ENCODE measurements around the gene HNF1B.
"Not testable (repeated sequence)": the region's sequence is repeated elsewhere in the genome, so short reads cannot be mapped to it uniquely, and the experiment has no call there.

Gene HNF1B

GRCh38 chr17:37693328-37693727 lies 51.5 kb downstream of the HNF1B start:
- H3K9me3 ChIP-seq (ENCODE audit: severe bottlenecking), result no peaks in the 10 kb centered on the region
- H3K4me1 ChIP-seq (ENCODE audit: insufficient read depth, poor library complexity, severe bottlenecking), result peaks cover 16% of the 10 kb centered on the region
- H3K4me3 ChIP-seq (ENCODE audit: severe bottlenecking), result no peak overlapping the region
- DNase-seq (ENCODE audit: low spot score), result no peak
- no peaks in the 10 kb centered on the region for H3K27me3 ChIP-seq (ENCODE audit: insufficient read depth, poor library complexity, severe bottlenecking)
- no peak for ATAC-seq (ENCODE audit: low read depth)
- no peak overlapping the region for H3K27ac ChIP-seq (ENCODE audit: poor library complexity, severe bottlenecking)
- H3K36me3 ChIP-seq (ENCODE audit: low read depth), result no peaks in the 10 kb centered on the region
- TF ChIP-seq CTCF (IDR thresholded peaks at IDR 0.05; ENCODE audit: poor library complexity, severe bottlenecking), result no peak

GRCh38 chr17:37691807-37692206 lies 53.1 kb downstream of the HNF1B start:
- H3K36me3 ChIP-seq (ENCODE audit: low read depth), result no peaks in the 10 kb centered on the region
- no peak for DNase-seq (ENCODE audit: low spot score)
- H3K4me1 ChIP-seq (ENCODE audit: insufficient read depth, poor library complexity, severe bottlenecking), result peaks cover 7% of the 10 kb centered on the region
- H3K27me3 ChIP-seq (ENCODE audit: insufficient read depth, poor library complexity, severe bottlenecking), result no peaks in the 10 kb centered on the region
- TF ChIP-seq CTCF (IDR thresholded peaks at IDR 0.05; ENCODE audit: poor library complexity, severe bottlenecking), result no peak
- H3K9me3 ChIP-seq (ENCODE audit: severe bottlenecking), result no peaks in the 10 kb centered on the region
- ATAC-seq (ENCODE audit: low read depth), result peak; percentile 59; the same call in 2 of the 3 replicates
- H3K4me3 ChIP-seq (ENCODE audit: severe bottlenecking), result no peak overlapping the region
- H3K27ac ChIP-seq (ENCODE audit: poor library complexity, severe bottlenecking), result no peak overlapping the region

- Histone ChIP-seq H3K4me1 (ENCODE audit: insufficient read depth, poor library complexity, severe bottlenecking) (peaks cover 7% of the 10 kb centered on the region), H3K27me3 (ENCODE audit: insufficient read depth, poor library complexity, severe bottlenecking) (no peaks in the 10 kb centered on the region), H3K9me3 (ENCODE audit: severe bottlenecking) (no peaks in the 10 kb centered on the region), H3K36me3 (ENCODE audit: low read depth) (no peaks in the 10 kb centered on the region), H3K27ac (ENCODE audit: poor library complexity, severe bottlenecking) (no peak overlapping the region), H3K4me3 (ENCODE audit: severe bottlenecking) (no peak overlapping the region)
- no peak for DNase-seq (ENCODE audit: low spot score)
- no peak for ATAC-seq (ENCODE audit: low read depth)
- no peak for TF ChIP-seq CTCF (IDR thresholded peaks at IDR 0.05; ENCODE audit: poor library complexity, severe bottlenecking)
Observed at GRCh38 chr17:37689317-37689716, 55.5 kb downstream of the HNF1B start.

- Histone ChIP-seq H3K4me3 (ENCODE audit: severe bottlenecking) (no peak overlapping the region), H3K36me3 (ENCODE audit: low read depth) (no peaks in the 10 kb centered on the region), H3K9me3 (ENCODE audit: severe bottlenecking) (no peaks in the 10 kb centered on the region), H3K4me1 (ENCODE audit: insufficient read depth, poor library complexity, severe bottlenecking) (no peaks in the 10 kb centered on the region), H3K27ac (ENCODE audit: poor library complexity, severe bottlenecking) (no peak overlapping the region), H3K27me3 (ENCODE audit: insufficient read depth, poor library complexity, severe bottlenecking) (no peaks in the 10 kb centered on the region)
- TF ChIP-seq CTCF (IDR thresholded peaks at IDR 0.05; ENCODE audit: poor library complexity, severe bottlenecking), result no peak
- no peak for ATAC-seq (ENCODE audit: low read depth)
- DNase-seq (ENCODE audit: low spot score), result no peak
Observed at GRCh38 chr17:37683454-37683984, 61.3 kb downstream of the HNF1B start.

GRCh38 chr17:37682007-37682406 lies 62.9 kb downstream of the HNF1B start:
- Histone ChIP-seq H3K27me3 (ENCODE audit: insufficient read depth, poor library complexity, severe bottlenecking) (no peaks in the 10 kb centered on the region), H3K4me1 (ENCODE audit: insufficient read depth, poor library complexity, severe bottlenecking) (no peaks in the 10 kb centered on the region), H3K36me3 (ENCODE audit: low read depth) (no peaks in the 10 kb centered on the region), H3K27ac (ENCODE audit: poor library complexity, severe bottlenecking) (no peak overlapping the region), H3K4me3 (ENCODE audit: severe bottlenecking) (no peak overlapping the region), H3K9me3 (ENCODE audit: severe bottlenecking) (no peaks in the 10 kb centered on the region)
- ATAC-seq (ENCODE audit: low read depth), result no peak
- TF ChIP-seq CTCF (IDR thresholded peaks at IDR 0.05; ENCODE audit: poor library complexity, severe bottlenecking), result no peak
- no peak for DNase-seq (ENCODE audit: low spot score)

- DNase-seq (ENCODE audit: low spot score); H3K36me3 ChIP-seq (ENCODE audit: low read depth); H3K9me3 ChIP-seq (ENCODE audit: severe bottlenecking); H3K27ac ChIP-seq (ENCODE audit: poor library complexity, severe bottlenecking); H3K4me1 ChIP-seq (ENCODE audit: insufficient read depth, poor library complexity, severe bottlenecking); H3K4me3 ChIP-seq (ENCODE audit: severe bottlenecking); ATAC-seq (ENCODE audit: low read depth); H3K27me3 ChIP-seq (ENCODE audit: insufficient read depth, poor library complexity, severe bottlenecking): not testable (repeated sequence)
Observed at GRCh38 chr17:37679995-37680394, 64.9 kb downstream of the HNF1B start.

All from RWPE2 (cell line).